H1 (cell line): ENCODE results near the gene MACROH2A1. TPM values are rescaled to one million over a fixed set of nuclear protein-coding genes. Genes with fewer than 3 reads are reported as not detected.
A peak's percentile ranks its signal among the peaks of the same experiment; 100 is the strongest.

Experiments used
- CTCF ChIA-PET: fragments of 300-600 bp; sonication (Branson Sonifier 250); formaldehyde crosslinking; loops from one replicate; lab custom pipeline; 2021; ENCODE audit not compliant: partially characterized antibody; lab: Charles Lee
- POLR2A ChIA-PET: fragments of 300-600 bp; sonication (Branson Sonifier 250); formaldehyde crosslinking; loops from one replicate; lab custom pipeline; 2021; ENCODE audit warnings: inconsistent platforms; ENCODE audit not compliant: partially characterized antibody; lab: Charles Lee
- DNase-seq, 2 experiments: peaks; one replicate each; pipeline versions ENCODE4 v3.0.0 to v3.0.0-alpha.2; 2010 to 2022; ENCODE audit warnings: low spot score in 2 of 2, low read depth in 1 of 2, mixed read lengths in 1 of 2
- FAIRE-seq: peaks from 2 replicates; lab custom pipeline; 2011; peaks lifted over from hg19 to GRCh38; lab: Jason Lieb, UNC
- H2AFZ ChIP-seq: 2 replicates; pipeline ENCODE4 v1.8.1; 2012; ENCODE audit warnings: low read length, inconsistent platforms
- H2AK5ac ChIP-seq: 2 replicates; pipeline ENCODE4 v1.6.1; 2013; ENCODE audit warnings: low read depth, low read length
- H2BK120ac ChIP-seq: replicated peaks from 2 replicates; pipeline ENCODE3; 2013; ENCODE audit warnings: low read depth, low read length, inconsistent platforms
- H2BK12ac ChIP-seq: 2 replicates; pipeline ENCODE4 v1.6.1; 2013; ENCODE audit warnings: low read depth, low read length
- H2BK15ac ChIP-seq: 2 replicates; pipeline ENCODE4 v1.6.1; 2013; ENCODE audit warnings: low read length
- H2BK20ac ChIP-seq: 2 replicates; pipeline ENCODE4 v1.6.1; 2013; ENCODE audit warnings: low read length
- H2BK5ac ChIP-seq: 2 replicates; pipeline ENCODE4 v1.6.1; 2013; ENCODE audit warnings: low read depth, low read length
- H3K14ac ChIP-seq: 2 replicates; pipeline ENCODE4 v1.6.1; 2013; ENCODE audit warnings: inconsistent platforms; ENCODE audit not compliant: insufficient read length
- H3K18ac ChIP-seq: 2 replicates; pipeline ENCODE4 v1.6.1; 2013; ENCODE audit warnings: low read length; ENCODE audit errors: extremely low read depth
- H3K23ac ChIP-seq: 2 replicates; pipeline ENCODE4 v1.6.1; 2013; ENCODE audit warnings: inconsistent platforms; ENCODE audit not compliant: insufficient read length
- H3K23me2 ChIP-seq: 2 replicates; pipeline ENCODE4 v1.6.1; 2013; ENCODE audit warnings: low read depth, low read length
- H3K27ac ChIP-seq: 2 replicates; pipeline ENCODE4 v1.6.1; 2011; ENCODE audit warnings: low read depth, low read length, inconsistent platforms
- H3K27me3 ChIP-seq, 4 experiments: replicated peaks in 1 of 4; 1 replicate in 1 of 4; 2 replicates in 3 of 4; pipeline versions ENCODE4 v1.6.1 to v1.8.1; 2011 to 2013; ENCODE audit warnings: low read length in 3 of 4, mild to moderate bottlenecking in 3 of 4, inconsistent platforms in 2 of 4, mixed read lengths in 2 of 4, moderate library complexity in 1 of 4; ENCODE audit not compliant: control insufficient read depth in 3 of 4, insufficient read depth in 3 of 4; ENCODE audit errors: extremely low read depth in 1 of 4
- H3K36me3 ChIP-seq, 4 experiments: 2 replicates each; pipeline versions ENCODE4 v1.6.1 to v1.8.1; 2011 to 2013; ENCODE audit warnings: mild to moderate bottlenecking in 4 of 4, low read length in 3 of 4, moderate library complexity in 2 of 4, control low read depth in 1 of 4, inconsistent platforms in 1 of 4; ENCODE audit not compliant: insufficient read depth in 4 of 4, control insufficient read depth in 2 of 4
- H3K4ac ChIP-seq: replicated peaks from 2 replicates; pipeline ENCODE3; 2013; ENCODE audit warnings: low read length, low read depth, mixed read lengths, inconsistent platforms; ENCODE audit not compliant: insufficient read length
- H3K4me1 ChIP-seq, 4 experiments: replicated peaks in 1 of 4; 1 replicate in 1 of 4; 2 replicates in 3 of 4; pipeline versions ENCODE4 v1.6.1 to v1.8.1; 2011 to 2013; ENCODE audit warnings: low read length in 3 of 4, inconsistent platforms in 2 of 4, mixed read lengths in 1 of 4; ENCODE audit not compliant: insufficient read depth in 4 of 4, control insufficient read depth in 3 of 4
- H3K4me2 ChIP-seq, 2 experiments: 2 replicates each; pipeline versions ENCODE4 v1.6.1 to v1.8.1; 2011 to 2013; ENCODE audit warnings: low read depth in 2 of 2, low read length in 2 of 2, control low read depth in 1 of 2, inconsistent platforms in 1 of 2, mild to moderate bottlenecking in 1 of 2; ENCODE audit not compliant: insufficient read depth in 1 of 2
- H3K4me3 ChIP-seq, 4 experiments: fragments of 200-600, 300-600 bp in 1 of 4; sonication (generic), shearing (Covaris generic), sonication (Bioruptor Twin) in 1 of 4; 2 replicates each; pipeline versions ENCODE4 v1.5.1 to v1.8.1; 2011 to 2016; ENCODE audit warnings: low read length in 4 of 4, low read depth in 3 of 4, control low read depth in 2 of 4, inconsistent platforms in 2 of 4, mild to moderate bottlenecking in 2 of 4, mixed read lengths in 1 of 4, moderate library complexity in 1 of 4; ENCODE audit not compliant: insufficient read depth in 2 of 4; ENCODE audit errors: extremely low read depth in 1 of 4
- H3K56ac ChIP-seq: replicated peaks from 2 replicates; pipeline ENCODE3; 2013; ENCODE audit warnings: low read depth, mild to moderate bottlenecking, mixed read lengths, low read length, inconsistent platforms; ENCODE audit not compliant: insufficient read length
- H3K79me1 ChIP-seq: 2 replicates; pipeline ENCODE4 v1.6.1; 2013; ENCODE audit warnings: low read depth, low read length, control low read depth
- H3K79me2 ChIP-seq, 2 experiments: 2 replicates each; pipeline versions ENCODE4 v1.6.1 to v1.8.1; 2012 to 2013; ENCODE audit warnings: low read length in 2 of 2, mild to moderate bottlenecking in 2 of 2, inconsistent platforms in 1 of 2; ENCODE audit not compliant: insufficient read depth in 2 of 2, control insufficient read depth in 1 of 2
- H3K9ac ChIP-seq, 4 experiments: replicated peaks in 1 of 4; 1 replicate in 1 of 4; 2 replicates in 3 of 4; pipeline versions ENCODE4 v1.6.1 to v1.8.1; 2011 to 2013; ENCODE audit warnings: low read depth in 3 of 4, low read length in 3 of 4, control low read depth in 2 of 4, mild to moderate bottlenecking in 2 of 4, moderate library complexity in 2 of 4, inconsistent platforms in 1 of 4; ENCODE audit errors: extremely low read depth in 1 of 4
- H3K9me3 ChIP-seq, 2 experiments: 2 replicates each; pipeline versions ENCODE4 v1.6.1 to v1.8.1; 2012 to 2013; ENCODE audit warnings: mild to moderate bottlenecking in 2 of 2, moderate library complexity in 2 of 2, control low read depth in 1 of 2, inconsistent platforms in 1 of 2, low read depth in 1 of 2, low read length in 1 of 2, mixed read lengths in 1 of 2; ENCODE audit not compliant: insufficient read depth in 2 of 2
- H4K20me1 ChIP-seq, 2 experiments: replicated peaks in 1 of 2; 2 replicates each; pipeline versions ENCODE3 to v1.8.1; 2011 to 2013; ENCODE audit warnings: inconsistent platforms in 2 of 2, low read length in 2 of 2, mild to moderate bottlenecking in 1 of 2; ENCODE audit not compliant: insufficient read depth in 2 of 2, control insufficient read depth in 1 of 2
- H4K5ac ChIP-seq: 2 replicates; pipeline ENCODE4 v1.6.1; 2013; ENCODE audit warnings: low read length, low read depth, mixed read lengths, inconsistent platforms; ENCODE audit not compliant: insufficient read length
- H4K8ac ChIP-seq: 2 replicates; pipeline ENCODE4 v1.8.0; 2013; ENCODE audit warnings: mild to moderate bottlenecking, moderate library complexity, low read length, inconsistent platforms; ENCODE audit not compliant: insufficient read depth; ENCODE audit errors: extremely low read depth
- H4K91ac ChIP-seq: replicated peaks from 2 replicates; pipeline ENCODE3; 2013; ENCODE audit warnings: low read length, mixed read lengths, inconsistent platforms; ENCODE audit not compliant: insufficient read length
- ASH2L ChIP-seq: fragments of 200-600, 300-600 bp; sonication (generic); IDR thresholded peaks from one replicate; pipeline ENCODE4 v1.7.1; 2017; ENCODE audit warnings: low read length
- CBX5 ChIP-seq: fragments of 300-800, 300-1000 bp; sonication (generic); IDR thresholded peaks from 2 replicates; pipeline ENCODE4 v1.7.1; 2016; ENCODE audit warnings: antibody characterized with exemption, low read length, low read depth
- CEBPB ChIP-seq: IDR thresholded peaks from 2 replicates; pipeline ENCODE4 v1.6.1; 2012; ENCODE audit warnings: low read depth, low read length
- SP4 ChIP-seq: IDR thresholded peaks from 2 replicates; pipeline ENCODE4 v1.6.1; 2012; ENCODE audit warnings: low read length, inconsistent platforms
- ZNF274 ChIP-seq: IDR thresholded peaks from 2 replicates; pipeline ENCODE4 v1.7.0; 2012; ENCODE audit warnings: low read length, borderline replicate concordance; ENCODE audit errors: extremely low read depth
- WGBS, 2 experiments: shearing (Covaris generic) in 1 of 2; methylation state at CpG; one replicate each; pipeline versions ENCODE4 v1.1.6 to v1.1.7; 2013 to 2015; ENCODE audit warnings: low lambda C conversion rate in 2 of 2, mixed read lengths in 2 of 2, inconsistent platforms in 1 of 2, low coverage in 1 of 2, missing lambda C conversion rate in 1 of 2; ENCODE audit not compliant: insufficient replicate concordance in 2 of 2, insufficient coverage in 1 of 2, insufficient read length in 1 of 2; ENCODE audit errors: extremely low coverage in 1 of 2, missing lambda C conversion rate in 1 of 2; 5-methylcytosine and 5-hydroxymethylcytosine counted together
- polyA plus RNA-seq, 7 experiments: library from polyadenylated mRNA; depleted of rRNA in 3 of 7; stranded (reverse) in 5 of 7; unstranded in 2 of 7; fragments of >200 nt in 5 of 7; fragments of 200-250 nt in 2 of 7; gene quantifications; 1 replicate in 5 of 7; 2 replicates in 1 of 7; 4 replicates in 1 of 7; pipeline versions ENCODE4 v1.2.1 to v1.2.3, GENCODE V29; 2011 to 2013; ENCODE audit warnings: missing spikeins in 2 of 7, mixed read lengths in 2 of 7
- total RNA-seq: library from RNA; stranded (reverse); fragmentation: NEBNext Ultra II Directional; extraction: Animal tissue kit (Norgen Biotek cat#: 25700); gene quantifications from 2 replicates; pipeline ENCODE4 v1.2.1, GENCODE V29; 2021
- TF ChIP-seq, protein P1 (sequence below): IDR thresholded peaks from 2 replicates; pipeline ENCODE4 v1.6.1; 2012; ENCODE audit warnings: low read length, inconsistent platforms

The MACROH2A1 gene
- total and polyA plus RNA-seq, 2 of the 8 experiments (the other 6 are each of a cell fraction or from before 2014, with no cell fraction given) = 60.0 to 92.3 TPM

DNA sequence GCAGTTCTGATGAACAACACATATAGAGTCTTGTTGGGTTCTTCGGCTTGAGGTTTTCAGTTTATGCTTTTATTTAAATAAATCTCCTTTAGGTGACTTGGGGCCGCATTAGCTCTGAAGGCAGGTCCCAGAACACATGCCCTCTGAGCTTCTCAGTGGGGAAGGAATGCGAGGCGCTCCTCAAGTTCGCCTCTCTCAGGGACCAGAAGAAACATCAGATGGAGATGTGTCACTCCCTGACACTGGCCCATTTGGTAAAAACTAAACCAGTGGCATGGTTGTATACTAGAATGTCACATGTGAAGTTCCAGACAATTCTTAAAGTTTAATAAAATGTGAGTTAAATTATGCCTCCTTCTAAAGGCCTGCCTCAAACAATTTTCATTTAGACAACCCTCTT, 1.9 kb downstream of the MACROH2A1 start:
- H2BK5ac ChIP-seq = no peak overlapping the region
- H3K9ac ChIP-seq = no peak overlapping the region
- CTCF ChIA-PET = interaction anchor here (0.7 kb wide), 1 partner anchor 28 kb away, joined by 3 read pairs; no protein-coding TSS in a partner anchor
- H3K36me3 ChIP-seq = no peaks in the 10 kb centered on the region
- DNase-seq (no peak), FAIRE-seq (no peak)
- peaks cover 5 to 29% (median 22%) of the 10 kb centered on the region in 4 experiments for H3K27me3 ChIP-seq
- H3K23me2 ChIP-seq = peaks cover 14% of the 10 kb centered on the region
- no peak overlapping the region for H2BK15ac ChIP-seq
- H3K4ac ChIP-seq = no peak overlapping the region
- TF ChIP-seq CBX5 = no peak
- no peak for TF ChIP-seq CEBPB
- TF ChIP-seq ASH2L = no peak
- no peak for TF ChIP-seq ZNF274
- TF ChIP-seq SP4 = no peak
- TF ChIP-seq, protein P1, sequence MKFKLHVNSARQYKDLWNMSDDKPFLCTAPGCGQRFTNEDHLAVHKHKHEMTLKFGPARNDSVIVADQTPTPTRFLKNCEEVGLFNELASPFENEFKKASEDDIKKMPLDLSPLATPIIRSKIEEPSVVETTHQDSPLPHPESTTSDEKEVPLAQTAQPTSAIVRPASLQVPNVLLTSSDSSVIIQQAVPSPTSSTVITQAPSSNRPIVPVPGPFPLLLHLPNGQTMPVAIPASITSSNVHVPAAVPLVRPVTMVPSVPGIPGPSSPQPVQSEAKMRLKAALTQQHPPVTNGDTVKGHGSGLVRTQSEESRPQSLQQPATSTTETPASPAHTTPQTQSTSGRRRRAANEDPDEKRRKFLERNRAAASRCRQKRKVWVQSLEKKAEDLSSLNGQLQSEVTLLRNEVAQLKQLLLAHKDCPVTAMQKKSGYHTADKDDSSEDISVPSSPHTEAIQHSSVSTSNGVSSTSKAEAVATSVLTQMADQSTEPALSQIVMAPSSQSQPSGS = no peak
- no peak overlapping the region for H3K27ac ChIP-seq
- no peak overlapping the region for H2BK20ac ChIP-seq
- H3K14ac ChIP-seq = no peak overlapping the region
- no peak overlapping the region for H4K91ac ChIP-seq
- POLR2A ChIA-PET = interaction anchor here (0.9 kb wide), 1 partner anchor 11 kb away, joined by 4 read pairs; no protein-coding TSS in a partner anchor
- H2AK5ac ChIP-seq = no peak overlapping the region
- no peak overlapping the region for H4K8ac ChIP-seq
- no peak overlapping the region for H3K23ac ChIP-seq
- H3K79me1 ChIP-seq = peaks cover 9% of the 10 kb centered on the region
- H3K4me3 ChIP-seq = peak overlapping the region in 1 of 4 experiments; percentile 82; a peak in 1 of 8 replicates
- no peak overlapping the region for H3K56ac ChIP-seq
- no peaks in the 10 kb centered on the region; a peak in 1 of 4 replicates for H3K9me3 ChIP-seq
- peaks cover 21 to 42% of the 10 kb centered on the region in 2 experiments for H4K20me1 ChIP-seq
- no peak overlapping the region for H2BK12ac ChIP-seq
- no peak overlapping the region for H2BK120ac ChIP-seq
- no peak overlapping the region for H4K5ac ChIP-seq
- H3K4me1 ChIP-seq = peaks cover 7 to 24% (median 12%) of the 10 kb centered on the region in 4 experiments
- no peak overlapping the region for H3K18ac ChIP-seq
- H2AFZ ChIP-seq = no peak overlapping the region
- 81% methylated on average over 5 of the region's 5 CpGs; no CpG with 5 or more reads in 1 of the 2 experiments for WGBS, 2 experiments
- peaks cover 0 to 56% of the 10 kb centered on the region in 2 experiments; a peak in 2 of 4 replicates for H3K79me2 ChIP-seq
- no peak overlapping the region; a peak in 2 of 4 replicates for H3K4me2 ChIP-seq
